OCI-LY7 (cell line): ENCODE results near the gene GARRE1. TPM values are rescaled to one million over a fixed set of nuclear protein-coding genes. Genes with fewer than 3 reads are reported as not detected.

Source experiments
- BruUV-seq: library from RNA; stranded (reverse); fragments of 400-500 nt; replicated peaks from 2 replicates; lab custom pipeline; 2021; lab: Mats Ljungman, UMichigan
- CTCF ChIA-PET: fragments of 300-600 bp; sonication (Branson Sonifier 250); formaldehyde crosslinking; loops from one replicate; lab custom pipeline; 2022; ENCODE audit warnings: antibody characterized with exemption; ENCODE audit not compliant: unreplicated experiment; lab: Charles Lee
- POLR2A ChIA-PET: fragments of 300-600 bp; sonication (Branson Sonifier 250); formaldehyde crosslinking; loops from one replicate; lab custom pipeline; 2022; ENCODE audit warnings: antibody characterized with exemption; lab: Charles Lee
- DNase-seq: peaks from one replicate; pipeline ENCODE4 v3.0.0-alpha.2; 2015; ENCODE audit warnings: low spot score
- H2AFZ ChIP-seq: fragments of 200-600 bp; sonication (generic), shearing (Covaris generic); 2 replicates; pipeline ENCODE4 v1.6.1; 2014; ENCODE audit warnings: mild to moderate bottlenecking, antibody characterized with exemption, low read length, moderate library complexity
- H3K27ac ChIP-seq: fragments of 200-600 bp; sonication (generic); 2 replicates; pipeline ENCODE4 v1.5.1; 2014; ENCODE audit warnings: mixed run types, low read depth, mild to moderate bottlenecking, moderate library complexity, low read length, inconsistent platforms; ENCODE audit not compliant: poor library complexity, severe bottlenecking
- H3K36me3 ChIP-seq: fragments of 200-600 bp; sonication (generic); 2 replicates; pipeline ENCODE4 v1.6.1; 2014; ENCODE audit warnings: mild to moderate bottlenecking, antibody characterized with exemption, low read length, moderate library complexity, mixed read lengths; ENCODE audit not compliant: insufficient read depth
- H3K4me1 ChIP-seq: fragments of 200-600 bp; sonication (generic); 2 replicates; pipeline ENCODE4 v1.5.1; 2014; ENCODE audit warnings: mild to moderate bottlenecking, low read length; ENCODE audit not compliant: insufficient read depth, poor library complexity, severe bottlenecking
- H3K4me2 ChIP-seq: fragments of 200-600 bp; sonication (generic); 2 replicates; pipeline ENCODE4 v1.6.1; 2014; ENCODE audit warnings: mild to moderate bottlenecking, low read length
- H3K4me3 ChIP-seq: fragments of 200-600 bp; sonication (generic); 2 replicates; pipeline ENCODE4 v1.5.1; 2014; ENCODE audit warnings: mild to moderate bottlenecking, low read depth, low read length; ENCODE audit not compliant: poor library complexity, severe bottlenecking
- H3K79me2 ChIP-seq: fragments of 200-600 bp; sonication (generic); 2 replicates; pipeline ENCODE4 v1.6.1; 2016; ENCODE audit warnings: low read depth, mild to moderate bottlenecking, low read length, moderate library complexity, mixed read lengths; ENCODE audit not compliant: insufficient read depth
- H3K9me2 ChIP-seq: fragments of 200-600 bp; sonication (generic); 2 replicates; pipeline ENCODE4 v1.6.1; 2016; ENCODE audit warnings: mild to moderate bottlenecking, low read length, mixed read lengths; ENCODE audit not compliant: insufficient read depth
- H3K9me3 ChIP-seq: fragments of 200-600 bp; sonication (generic); 2 replicates; pipeline ENCODE4 v1.6.1; 2014; ENCODE audit warnings: mild to moderate bottlenecking, mixed run types, low read length, mixed read lengths
- H4K20me1 ChIP-seq: fragments of 200-600 bp; sonication (generic); 2 replicates; pipeline ENCODE4 v1.6.1; 2014; ENCODE audit warnings: mild to moderate bottlenecking, antibody characterized with exemption, low read length, moderate library complexity, mixed read lengths; ENCODE audit not compliant: insufficient read depth
- CTCF ChIP-seq: fragments of 200-600 bp; sonication (generic); conservative IDR thresholded peaks from 2 replicates; pipeline ENCODE4 v1.5.1; 2014; ENCODE audit warnings: mild to moderate bottlenecking, antibody characterized with exemption, low read length, moderate library complexity, mixed read lengths
- EZH2phosphoT487 ChIP-seq: fragments of 200-600 bp; sonication (generic); IDR thresholded peaks from 2 replicates; pipeline ENCODE4 v1.6.1; 2018; ENCODE audit warnings: low read depth, borderline replicate concordance, mild to moderate bottlenecking, mixed run types, antibody characterized with exemption, low read length, moderate library complexity, mixed read lengths
- intact Hi-C: fragments of 100-400 bp; cut with micrococcal nuclease; formaldehyde crosslinking; loops from one replicate; pipeline ENCODE4 v1.10.0; 2022; ENCODE audit not compliant: unreplicated experiment
- total RNA-seq, 2 experiments: library from RNA; depleted of rRNA in 1 of 2; stranded (reverse); fragments of >200 nt in 1 of 2; shearing (Covaris generic) in 1 of 2; gene quantifications; 2 replicates each; pipeline ENCODE4 v1.2.3, GENCODE V29; 2014 to 2022

GARRE1 gene
- total RNA-seq, 2 experiments from 2014 or later: 15.4 to 18.8 TPM

GRCh38 chr19:34220472-34221063 lies 33.8 kb upstream of the GARRE1 start:
- Histone ChIP-seq H3K79me2 (peaks cover 8% of the 10 kb centered on the region; the same call in 1 of the 2 replicates), H3K4me3 (no peak overlapping the region), H3K4me2 (no peak overlapping the region), H3K9me3 (no peaks in the 10 kb centered on the region), H3K36me3 (peaks cover 92% of the 10 kb centered on the region), H3K27ac (no peak overlapping the region), H3K4me1 (no peaks in the 10 kb centered on the region), H3K9me2 (no peaks in the 10 kb centered on the region), H2AFZ (no peak overlapping the region), H4K20me1 (no peaks in the 10 kb centered on the region)
- POLR2A ChIA-PET: no interaction called here
- intact Hi-C loops: loop anchor here (1.0 to 10.0 kb wide), 2 partner anchors 45 to 96 kb away; no protein-coding TSS in a partner anchor
- BruUV-seq: no TSS peak
- CTCF ChIA-PET: no interaction called here
- peak; percentile 73 for DNase-seq
- TF ChIP-seq EZH2phosphoT487 (no peak), CTCF (peak; percentile 97)

GRCh38 chr19:34222386-34222785 lies 32.0 kb upstream of the GARRE1 start:
- peaks cover 4% of the 10 kb centered on the region; the same call in 1 of the 2 replicates for H3K79me2 ChIP-seq
- DNase-seq: no peak
- H4K20me1 ChIP-seq: no peaks in the 10 kb centered on the region
- H3K27ac ChIP-seq: no peak overlapping the region
- ChIA-PET POLR2A (no interaction called here), CTCF (interaction anchor here (0.6 kb wide), 1 partner anchor 64 kb away, joined by 3 read pairs; no protein-coding TSS in a partner anchor)
- H2AFZ ChIP-seq: no peak overlapping the region
- H3K4me2 ChIP-seq: no peak overlapping the region
- intact Hi-C loops: loop anchor here (10.0 kb wide), 1 partner anchor 98 kb away; no protein-coding TSS in a partner anchor
- no TSS peak for BruUV-seq
- H3K9me2 ChIP-seq: no peaks in the 10 kb centered on the region
- peaks cover 98% of the 10 kb centered on the region for H3K36me3 ChIP-seq
- TF ChIP-seq CTCF (no peak), EZH2phosphoT487 (no peak)
- no peak overlapping the region for H3K4me3 ChIP-seq
- H3K9me3 ChIP-seq: no peaks in the 10 kb centered on the region
- peaks cover 4% of the 10 kb centered on the region for H3K4me1 ChIP-seq
